ENCODE measurements around the gene RSPH6A.

RSPH6A gene

DNA sequence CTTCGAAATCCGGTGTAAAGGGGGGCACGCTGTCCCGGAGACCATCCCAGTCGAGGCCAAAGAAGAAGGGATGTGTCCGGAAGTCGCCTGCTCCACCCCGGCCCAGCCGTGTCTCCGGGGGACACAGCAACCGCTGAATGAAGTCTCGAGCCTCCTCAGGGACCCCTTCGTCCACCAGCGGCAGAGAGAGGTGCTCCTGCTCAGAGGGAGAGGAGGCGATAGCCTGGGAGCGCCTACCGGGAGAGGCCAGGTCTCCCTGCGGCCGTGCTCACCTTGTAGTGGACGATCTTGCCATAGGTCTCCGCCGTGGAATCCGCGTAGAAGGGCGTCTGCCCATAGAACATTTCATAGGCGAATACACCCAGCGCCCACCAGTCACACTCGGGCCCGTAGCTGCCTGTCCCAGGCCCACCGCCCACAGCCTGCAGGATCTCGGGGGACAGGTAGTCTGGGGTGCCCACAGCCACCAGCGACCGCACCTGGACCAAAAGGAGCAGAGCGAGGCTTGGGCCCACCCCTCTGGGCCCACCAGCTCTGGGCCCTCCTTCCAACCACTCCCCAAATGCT, 37.6 kb downstream of the RSPH6A start:
- TF ChIP-seq, protein P1, sequence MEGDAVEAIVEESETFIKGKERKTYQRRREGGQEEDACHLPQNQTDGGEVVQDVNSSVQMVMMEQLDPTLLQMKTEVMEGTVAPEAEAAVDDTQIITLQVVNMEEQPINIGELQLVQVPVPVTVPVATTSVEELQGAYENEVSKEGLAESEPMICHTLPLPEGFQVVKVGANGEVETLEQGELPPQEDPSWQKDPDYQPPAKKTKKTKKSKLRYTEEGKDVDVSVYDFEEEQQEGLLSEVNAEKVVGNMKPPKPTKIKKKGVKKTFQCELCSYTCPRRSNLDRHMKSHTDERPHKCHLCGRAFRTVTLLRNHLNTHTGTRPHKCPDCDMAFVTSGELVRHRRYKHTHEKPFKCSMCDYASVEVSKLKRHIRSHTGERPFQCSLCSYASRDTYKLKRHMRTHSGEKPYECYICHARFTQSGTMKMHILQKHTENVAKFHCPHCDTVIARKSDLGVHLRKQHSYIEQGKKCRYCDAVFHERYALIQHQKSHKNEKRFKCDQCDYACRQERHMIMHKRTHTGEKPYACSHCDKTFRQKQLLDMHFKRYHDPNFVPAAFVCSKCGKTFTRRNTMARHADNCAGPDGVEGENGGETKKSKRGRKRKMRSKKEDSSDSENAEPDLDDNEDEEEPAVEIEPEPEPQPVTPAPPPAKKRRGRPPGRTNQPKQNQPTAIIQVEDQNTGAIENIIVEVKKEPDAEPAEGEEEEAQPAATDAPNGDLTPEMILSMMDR (conservative IDR thresholded peaks at IDR 0.05; ENCODE audit: control insufficient read depth, insufficient read depth, low read depth, low read length), result no peak
- DNase-seq (ENCODE audit: low read depth), result no peak

DNA sequence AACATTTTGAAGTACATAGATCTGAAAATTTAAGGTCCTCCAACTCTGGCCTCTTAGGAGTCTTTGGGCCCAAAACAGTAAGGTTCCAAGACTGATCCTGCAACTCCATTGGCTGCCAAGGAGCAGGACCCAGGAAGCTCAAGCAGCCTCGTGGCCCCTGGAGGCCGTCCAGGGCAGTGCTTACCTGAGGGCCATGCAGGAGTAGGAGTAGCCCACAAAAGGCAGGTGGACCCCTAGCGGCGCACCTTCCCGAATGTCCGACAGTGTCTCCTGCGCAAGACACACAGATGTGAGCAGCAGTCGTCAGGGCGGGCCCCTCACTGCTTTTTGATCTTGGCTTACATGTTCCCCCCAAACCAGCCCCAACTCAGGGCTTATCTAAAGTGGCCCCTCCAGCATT, 40.3 kb downstream of the RSPH6A start:
- TF ChIP-seq, protein P1 (conservative IDR thresholded peaks at IDR 0.05; ENCODE audit: control insufficient read depth, insufficient read depth, low read depth, low read length), result no peak
- H3K4me3 ChIP-seq (ENCODE audit: control insufficient read depth, low read depth, low read length), result no peak overlapping the region
- no peak for DNase-seq (ENCODE audit: low read depth)

More for the DNA sequence above, 37.6 kb downstream of the RSPH6A start:
- no peak overlapping the region for H3K4me3 ChIP-seq (ENCODE audit: control insufficient read depth, low read depth, low read length)

DNA sequence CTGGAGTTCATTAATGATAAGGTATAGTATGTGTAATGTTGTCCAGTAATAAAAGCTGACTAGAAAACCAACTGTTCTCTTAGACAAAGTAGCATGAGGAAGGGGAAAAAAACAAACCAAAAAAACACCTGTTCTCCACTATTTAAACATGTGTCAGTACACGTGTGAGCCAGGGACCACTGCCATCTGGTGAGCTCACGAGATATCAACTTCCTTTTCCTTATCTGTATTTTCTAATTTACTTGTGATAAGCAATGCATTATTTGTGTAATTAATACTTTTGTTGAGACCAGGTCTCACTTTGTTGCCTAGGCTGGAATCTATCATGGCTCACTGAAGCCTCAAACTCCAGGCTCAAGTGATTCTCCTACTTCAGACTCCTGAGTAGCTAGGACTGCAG, 41.7 kb downstream of the RSPH6A start:
- DNase-seq (ENCODE audit: low read depth), result no peak
- TF ChIP-seq, protein P1 (conservative IDR thresholded peaks at IDR 0.05; ENCODE audit: control insufficient read depth, insufficient read depth, low read depth, low read length), result no peak
- H3K4me3 ChIP-seq (ENCODE audit: control insufficient read depth, low read depth, low read length), result no peak overlapping the region

DNA sequence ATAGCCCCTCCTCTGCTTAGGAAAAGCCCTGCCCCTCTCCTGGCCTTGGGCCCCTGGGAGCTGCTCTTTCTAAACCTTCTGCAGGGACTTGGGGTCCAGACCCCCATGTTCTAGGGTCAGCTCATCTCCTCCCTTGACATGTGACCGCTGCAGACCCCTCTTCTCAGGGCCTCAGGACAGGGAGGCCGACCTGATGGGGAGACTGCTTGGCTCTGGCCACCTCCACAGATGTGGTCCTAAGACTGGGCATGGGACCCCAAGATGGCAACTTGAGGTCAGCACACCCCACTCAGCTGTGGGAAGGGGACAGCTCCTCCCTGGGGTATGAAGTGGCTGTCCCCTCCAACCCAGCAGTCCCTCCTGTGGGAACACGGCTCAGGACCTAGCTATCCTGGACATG, 42.2 kb downstream of the RSPH6A start:
- TF ChIP-seq, protein P1 (conservative IDR thresholded peaks at IDR 0.05; ENCODE audit: control insufficient read depth, insufficient read depth, low read depth, low read length), result no peak
- no peak for DNase-seq (ENCODE audit: low read depth)
- no peak overlapping the region for H3K4me3 ChIP-seq (ENCODE audit: control insufficient read depth, low read depth, low read length)

DNA sequence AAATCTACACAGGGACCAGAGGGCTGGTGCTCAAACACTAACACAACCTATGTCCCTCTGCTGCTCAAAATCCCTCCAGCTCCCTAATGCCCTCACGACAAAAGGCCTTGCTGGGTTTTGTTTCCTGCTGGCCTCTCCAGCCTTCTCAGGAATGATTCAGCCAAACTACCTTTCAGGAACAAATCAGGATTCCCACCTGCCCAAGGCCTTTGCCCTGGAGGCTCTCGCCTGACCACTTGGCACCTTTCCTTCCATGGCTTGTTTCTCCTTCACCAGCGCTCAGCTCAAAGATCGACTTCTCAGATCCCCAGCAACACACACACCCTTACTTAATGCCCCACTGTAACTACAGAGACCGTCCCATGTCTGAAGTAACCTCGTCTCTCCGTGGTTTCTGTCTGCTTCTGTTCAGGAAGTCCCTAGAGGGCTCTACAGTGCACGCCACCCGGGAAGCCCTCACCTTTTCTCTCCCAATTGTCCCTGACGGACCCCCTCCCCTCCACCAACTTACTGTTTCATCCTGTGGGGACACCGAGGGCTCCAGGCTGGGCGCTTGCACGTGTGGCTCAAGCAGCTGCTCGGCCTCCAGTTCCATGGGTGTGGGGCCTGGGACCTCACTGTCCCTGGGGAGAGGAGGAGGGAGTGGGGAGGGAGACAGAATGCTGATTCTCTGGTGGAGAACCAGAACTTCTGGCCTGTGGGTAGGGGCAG, 42.8 kb downstream of the RSPH6A start:
- no peak overlapping the region for H3K4me3 ChIP-seq (ENCODE audit: control insufficient read depth, low read depth, low read length)
- no peak for DNase-seq (ENCODE audit: low read depth)
- TF ChIP-seq, protein P1 (conservative IDR thresholded peaks at IDR 0.05; ENCODE audit: control insufficient read depth, insufficient read depth, low read depth, low read length), result no peak

DNA sequence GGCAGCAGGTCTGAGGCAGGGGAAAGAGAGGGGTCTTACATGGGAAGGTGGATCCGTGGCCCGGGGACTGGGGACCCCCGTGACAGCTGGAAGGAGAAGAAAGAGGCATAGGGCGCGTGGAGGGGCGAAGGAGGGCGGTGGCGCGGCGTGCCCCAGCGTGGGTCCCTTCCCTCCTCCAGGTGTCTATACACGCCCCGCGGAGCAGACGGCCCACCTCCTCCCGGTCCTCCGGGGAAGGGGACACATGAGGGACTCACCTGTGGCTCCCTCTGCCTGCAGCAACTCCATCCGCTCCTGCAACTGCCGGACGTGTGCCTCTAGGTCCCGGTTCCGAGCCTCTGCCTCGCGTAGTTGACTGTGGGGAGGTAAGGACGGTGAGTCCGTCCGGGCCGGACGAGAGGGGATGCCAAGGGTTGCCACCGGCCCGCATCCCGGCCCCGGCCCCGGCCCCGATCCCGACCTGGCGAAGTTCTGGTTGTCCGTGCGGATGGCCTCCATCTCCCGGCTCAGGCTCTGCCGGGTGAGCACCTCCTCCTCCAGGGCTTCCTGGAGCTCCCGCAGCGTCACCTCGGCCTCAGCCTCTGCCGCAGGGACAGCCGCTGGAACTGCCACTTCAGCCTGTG, 43.7 kb downstream of the RSPH6A start:
- TF ChIP-seq, protein P1 (conservative IDR thresholded peaks at IDR 0.05; ENCODE audit: control insufficient read depth, insufficient read depth, low read depth, low read length), result no peak
- no peak for DNase-seq (ENCODE audit: low read depth)
- no peak overlapping the region for H3K4me3 ChIP-seq (ENCODE audit: control insufficient read depth, low read depth, low read length)
